Measurements from ENCODE around the gene CLIP2.
"Not testable (repeated sequence)": the region's sequence is repeated elsewhere in the genome, so short reads cannot be mapped to it uniquely, and the experiment has no call there.

Gene CLIP2

GRCh38 chr7:74399006-74399405 lies 109.8 kb downstream of the CLIP2 start:
- no peak overlapping the region for H3K4me3 ChIP-seq (ENCODE audit: low read depth, low read length)
- no peak for DNase-seq (ENCODE audit: low read depth)
- TF ChIP-seq MYC (IDR thresholded peaks at IDR 0.05; ENCODE audit: low read depth, low read length) (no peak), POLR2A (IDR thresholded peaks at IDR 0.05; ENCODE audit: extremely low read depth, insufficient read length) (no peak)
- TF ChIP-seq, protein P1, sequence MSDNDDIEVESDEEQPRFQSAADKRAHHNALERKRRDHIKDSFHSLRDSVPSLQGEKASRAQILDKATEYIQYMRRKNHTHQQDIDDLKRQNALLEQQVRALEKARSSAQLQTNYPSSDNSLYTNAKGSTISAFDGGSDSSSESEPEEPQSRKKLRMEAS (IDR thresholded peaks at IDR 0.05; ENCODE audit: low read depth, low read length) = no peak
- TF ChIP-seq, protein P2, sequence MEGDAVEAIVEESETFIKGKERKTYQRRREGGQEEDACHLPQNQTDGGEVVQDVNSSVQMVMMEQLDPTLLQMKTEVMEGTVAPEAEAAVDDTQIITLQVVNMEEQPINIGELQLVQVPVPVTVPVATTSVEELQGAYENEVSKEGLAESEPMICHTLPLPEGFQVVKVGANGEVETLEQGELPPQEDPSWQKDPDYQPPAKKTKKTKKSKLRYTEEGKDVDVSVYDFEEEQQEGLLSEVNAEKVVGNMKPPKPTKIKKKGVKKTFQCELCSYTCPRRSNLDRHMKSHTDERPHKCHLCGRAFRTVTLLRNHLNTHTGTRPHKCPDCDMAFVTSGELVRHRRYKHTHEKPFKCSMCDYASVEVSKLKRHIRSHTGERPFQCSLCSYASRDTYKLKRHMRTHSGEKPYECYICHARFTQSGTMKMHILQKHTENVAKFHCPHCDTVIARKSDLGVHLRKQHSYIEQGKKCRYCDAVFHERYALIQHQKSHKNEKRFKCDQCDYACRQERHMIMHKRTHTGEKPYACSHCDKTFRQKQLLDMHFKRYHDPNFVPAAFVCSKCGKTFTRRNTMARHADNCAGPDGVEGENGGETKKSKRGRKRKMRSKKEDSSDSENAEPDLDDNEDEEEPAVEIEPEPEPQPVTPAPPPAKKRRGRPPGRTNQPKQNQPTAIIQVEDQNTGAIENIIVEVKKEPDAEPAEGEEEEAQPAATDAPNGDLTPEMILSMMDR (IDR thresholded peaks at IDR 0.05; ENCODE audit: low read depth, low read length) = no peak

DNA sequence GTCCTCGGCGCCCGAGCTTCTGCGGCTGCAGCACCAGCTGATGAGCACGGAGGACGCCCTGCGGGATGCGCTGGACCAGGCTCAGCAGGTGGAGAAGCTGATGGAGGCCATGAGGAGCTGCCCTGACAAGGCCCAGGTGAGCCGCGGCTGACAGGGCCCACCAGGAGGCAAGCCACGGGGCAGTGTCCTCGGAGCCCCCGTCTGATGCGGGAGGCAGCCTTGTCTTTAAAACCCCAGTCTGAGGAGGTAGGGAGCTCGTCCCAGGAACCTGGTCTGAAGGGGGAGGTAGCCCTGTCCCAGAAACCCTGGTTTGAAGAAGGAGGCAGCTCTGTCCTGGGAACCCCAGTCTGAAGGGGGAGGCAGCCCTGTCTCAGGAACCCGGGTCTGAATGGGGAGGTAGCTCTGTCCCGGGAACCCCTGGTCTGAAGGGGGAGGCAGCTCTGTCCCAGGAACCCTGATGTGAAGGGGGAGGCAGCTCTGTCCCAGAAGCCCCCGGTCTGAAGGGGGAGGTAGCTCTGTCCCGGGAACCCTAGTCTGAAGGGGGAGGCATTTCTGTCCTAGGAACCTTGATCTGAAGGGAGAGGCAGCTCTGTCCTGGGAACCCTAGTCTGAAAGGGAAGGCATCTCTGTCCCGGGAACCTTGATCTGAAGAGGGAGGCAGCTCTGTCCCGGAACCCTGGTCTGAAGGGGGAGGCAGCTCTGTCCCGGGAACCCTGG lies 111.4 kb downstream of the CLIP2 start:
- TF ChIP-seq, protein P1 (IDR thresholded peaks at IDR 0.05; ENCODE audit: low read depth, low read length) = no peak
- TF ChIP-seq, protein P2 (IDR thresholded peaks at IDR 0.05; ENCODE audit: low read depth, low read length) = no peak
- no peak for TF ChIP-seq MYC (IDR thresholded peaks at IDR 0.05; ENCODE audit: low read depth, low read length)
- no peak for TF ChIP-seq POLR2A (IDR thresholded peaks at IDR 0.05; ENCODE audit: extremely low read depth, insufficient read length)
- no peak for DNase-seq (ENCODE audit: low read depth)
- H3K4me3 ChIP-seq (ENCODE audit: low read depth, low read length) = no peak overlapping the region

DNA sequence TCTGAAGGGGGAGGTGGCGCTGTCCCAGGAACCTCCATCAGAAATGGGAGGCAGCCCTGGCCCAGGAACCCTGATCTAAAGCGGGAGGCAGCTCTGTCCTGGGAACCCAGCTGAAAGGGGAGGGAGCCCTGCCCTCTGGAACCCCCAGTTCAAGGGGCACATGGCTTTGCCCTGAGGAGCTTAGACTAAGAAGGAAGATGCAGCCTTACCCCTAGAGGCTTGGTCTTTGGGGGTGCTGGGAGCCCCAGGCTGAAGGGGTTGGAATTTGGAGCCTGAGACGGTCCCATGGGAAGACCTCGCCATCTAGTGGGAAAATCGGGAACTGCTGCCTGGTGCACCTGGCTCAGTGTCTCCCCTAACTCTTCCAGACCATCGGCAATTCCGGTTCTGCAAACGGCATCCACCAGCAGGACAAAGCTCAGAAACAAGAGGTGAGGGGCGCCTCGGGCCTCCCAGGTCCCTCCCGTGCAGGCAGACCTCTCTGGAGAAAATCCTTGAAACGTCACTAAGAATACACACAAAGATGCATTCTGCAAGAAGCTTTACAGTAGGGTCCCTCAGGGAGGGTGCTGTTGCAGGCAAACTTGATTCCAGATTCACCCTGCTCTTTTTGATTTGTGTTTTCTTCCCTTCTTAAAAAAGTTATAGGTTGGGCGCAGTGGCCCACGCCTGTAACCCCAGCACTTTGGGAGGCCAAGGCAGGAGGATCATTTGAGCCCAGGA lies 112.1 kb downstream of the CLIP2 start:
- no peak overlapping the region for H3K4me3 ChIP-seq (ENCODE audit: low read depth, low read length)
- TF ChIP-seq MYC (IDR thresholded peaks at IDR 0.05; ENCODE audit: low read depth, low read length) (peak; percentile 42), POLR2A (IDR thresholded peaks at IDR 0.05; ENCODE audit: extremely low read depth, insufficient read length) (no peak)
- TF ChIP-seq, protein P1 (IDR thresholded peaks at IDR 0.05; ENCODE audit: low read depth, low read length) = 0 out of 2 replicates have a peak, but pooled peaks have one; percentile 44
- TF ChIP-seq, protein P2 (IDR thresholded peaks at IDR 0.05; ENCODE audit: low read depth, low read length) = peak; percentile 99
- peak; percentile 78 for DNase-seq (ENCODE audit: low read depth)

DNA sequence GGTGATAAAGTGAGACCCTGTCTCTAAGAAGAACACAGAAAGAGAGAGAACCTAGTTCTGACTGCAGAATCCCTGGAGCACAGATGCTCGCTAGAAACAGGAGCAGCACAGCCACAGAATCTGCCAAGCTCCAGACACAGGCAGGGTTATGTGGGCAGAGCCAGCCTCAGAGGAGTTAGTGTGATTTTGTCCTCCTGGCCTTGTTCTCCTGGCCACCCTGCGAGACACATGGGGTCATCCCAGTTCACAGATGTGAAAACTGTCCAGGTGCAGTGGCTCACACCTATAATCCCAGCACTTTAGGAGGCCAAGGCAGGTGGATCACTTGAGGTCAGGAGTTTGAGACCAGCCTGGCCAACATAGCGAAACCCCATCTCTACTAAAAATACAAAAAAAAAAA lies 113.5 kb downstream of the CLIP2 start:
- DNase-seq (ENCODE audit: low read depth); H3K4me3 ChIP-seq (ENCODE audit: low read depth, low read length): not testable (repeated sequence)

GRCh38 chr7:74403521-74404387 lies 114.5 kb downstream of the CLIP2 start:
- TF ChIP-seq, protein P2 (IDR thresholded peaks at IDR 0.05; ENCODE audit: low read depth, low read length) = no peak
- no peak for TF ChIP-seq MYC (IDR thresholded peaks at IDR 0.05; ENCODE audit: low read depth, low read length)
- TF ChIP-seq, protein P1 (IDR thresholded peaks at IDR 0.05; ENCODE audit: low read depth, low read length) = no peak
- TF ChIP-seq POLR2A (IDR thresholded peaks at IDR 0.05; ENCODE audit: extremely low read depth, insufficient read length) = no peak
- H3K4me3 ChIP-seq (ENCODE audit: low read depth, low read length) = no peak overlapping the region
- DNase-seq (ENCODE audit: low read depth) = peak; percentile 49

DNA sequence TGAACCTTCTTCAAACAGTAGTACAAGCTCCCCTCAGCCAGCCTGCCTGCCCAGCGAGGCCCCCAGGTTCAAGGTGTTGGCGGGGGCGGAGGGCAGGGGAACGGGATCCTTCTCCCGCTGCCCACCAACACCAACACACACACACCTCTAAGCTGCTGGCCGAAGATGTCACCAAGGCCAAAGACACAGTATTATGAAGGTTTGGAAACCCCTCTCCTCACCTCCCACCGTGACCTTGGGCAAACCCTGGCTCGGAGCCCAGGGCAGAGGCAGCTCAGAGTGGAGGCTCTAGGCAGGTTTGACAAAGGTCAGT lies 115.1 kb downstream of the CLIP2 start:
- H3K4me3 ChIP-seq (ENCODE audit: low read depth, low read length) = no peak overlapping the region
- DNase-seq (ENCODE audit: low read depth) = no peak
- TF ChIP-seq, protein P1 (IDR thresholded peaks at IDR 0.05; ENCODE audit: low read depth, low read length) = no peak
- TF ChIP-seq MYC (IDR thresholded peaks at IDR 0.05; ENCODE audit: low read depth, low read length) = no peak
- no peak for TF ChIP-seq POLR2A (IDR thresholded peaks at IDR 0.05; ENCODE audit: extremely low read depth, insufficient read length)
- TF ChIP-seq, protein P2 (IDR thresholded peaks at IDR 0.05; ENCODE audit: low read depth, low read length) = no peak

Measured in NB4 (cell line).